Endothelial cell of umbilical vein (primary cell): Measurements from ENCODE around the gene TCF7. TPM values are rescaled to one million over a fixed set of nuclear protein-coding genes. Genes with fewer than 3 reads are reported as not detected.

Experiments used
- BruUV-seq: library from RNA; stranded (reverse); fragments of 400-500 nt; replicated peaks from 2 replicates; lab custom pipeline; 2021; lab: Mats Ljungman, UMichigan
- CTCF ChIA-PET: fragments of 300-600, 350-600 bp; sonication (Branson Sonifier 250); formaldehyde crosslinking; loops from one replicate; lab custom pipeline; 2021; ENCODE audit warnings: antibody characterized with exemption, inconsistent platforms; lab: Charles Lee
- POLR2A ChIA-PET: fragments of 300-600, 350-600 bp; sonication (Branson Sonifier 250); formaldehyde crosslinking; loops from one replicate; lab custom pipeline; 2021; ENCODE audit warnings: antibody characterized with exemption, inconsistent platforms; lab: Charles Lee
- DNase-seq: peaks from one replicate; pipeline ENCODE4 v3.0.0-alpha.2; 2011; ENCODE audit warnings: low read depth, low spot score
- FAIRE-seq: peaks from 2 replicates; lab custom pipeline; 2011; peaks lifted over from hg19 to GRCh38; lab: Jason Lieb, UNC
- H2AFZ ChIP-seq: 2 replicates; pipeline ENCODE4 v1.6.0; 2012; ENCODE audit warnings: low read depth, low read length, control low read depth, inconsistent platforms
- H3K27ac ChIP-seq: 2 replicates; pipeline ENCODE4 v1.5.1; 2011; ENCODE audit warnings: low read depth, mild to moderate bottlenecking, control low read depth, low read length, moderate library complexity; ENCODE audit not compliant: insufficient read depth
- H3K27me3 ChIP-seq, 2 experiments: 2 replicates each; pipeline versions ENCODE4 v1.6.0 to v1.6.1; 2011; ENCODE audit warnings: low read length in 2 of 2, mixed read lengths in 1 of 2; ENCODE audit not compliant: control insufficient read depth in 2 of 2, insufficient read depth in 2 of 2
- H3K36me3 ChIP-seq, 2 experiments: 2 replicates in 1 of 2; 3 replicates in 1 of 2; pipeline ENCODE4 v1.5.1; 2011; ENCODE audit warnings: low read length in 2 of 2, mild to moderate bottlenecking in 1 of 2, moderate library complexity in 1 of 2; ENCODE audit not compliant: control insufficient read depth in 2 of 2, insufficient read depth in 2 of 2; ENCODE audit errors: extremely low read depth in 1 of 2
- H3K4me1 ChIP-seq: 3 replicates; pipeline ENCODE4 v1.5.1; 2011; ENCODE audit warnings: mild to moderate bottlenecking, low read length; ENCODE audit not compliant: control insufficient read depth, insufficient read depth; ENCODE audit errors: extremely low read depth
- H3K4me2 ChIP-seq: 2 replicates; pipeline ENCODE4 v1.6.1; 2011; ENCODE audit warnings: low read length, control low read depth, mixed read lengths; ENCODE audit not compliant: insufficient read depth
- H3K4me3 ChIP-seq, 3 experiments: fragments of 200-600 bp in 1 of 3; sonication (generic), shearing (Covaris generic) in 1 of 3; replicated peaks in 1 of 3; 2 replicates each; pipeline ENCODE4 v1.5.1; 2011 to 2016; ENCODE audit warnings: control low read depth in 3 of 3, low read length in 3 of 3, mild to moderate bottlenecking in 2 of 3, inconsistent platforms in 1 of 3, low read depth in 1 of 3, moderate library complexity in 1 of 3; ENCODE audit not compliant: insufficient read depth in 1 of 3
- H3K79me2 ChIP-seq: 2 replicates; pipeline ENCODE4 v1.6.0; 2012; ENCODE audit warnings: low read length, inconsistent platforms; ENCODE audit not compliant: control insufficient read depth, insufficient read depth
- H3K9ac ChIP-seq: replicated peaks from 2 replicates; pipeline ENCODE3; 2011; ENCODE audit warnings: low read length, control low read depth; ENCODE audit not compliant: insufficient read depth; ENCODE audit errors: extremely low read depth
- H3K9me1 ChIP-seq: replicated peaks from 3 replicates; pipeline ENCODE4 v1.6.0; 2011; ENCODE audit warnings: mild to moderate bottlenecking, low read length; ENCODE audit not compliant: control insufficient read depth, insufficient read depth; ENCODE audit errors: extremely low read depth
- H3K9me3 ChIP-seq: replicated peaks from 2 replicates; pipeline ENCODE4 v1.5.1; 2012; ENCODE audit warnings: low read length, inconsistent platforms; ENCODE audit not compliant: control insufficient read depth, insufficient read depth
- H4K20me1 ChIP-seq: replicated peaks from 2 replicates; pipeline ENCODE3; 2011; ENCODE audit warnings: mild to moderate bottlenecking, low read length; ENCODE audit not compliant: control insufficient read depth, insufficient read depth; ENCODE audit errors: extremely low read depth
- CTCF ChIP-seq, 2 donors: IDR thresholded peaks; 1 replicate in 1 of 2; 2 replicates in 1 of 2; pipeline ENCODE4 v1.5.1; 2011; ENCODE audit warnings: low read length in 2 of 2, mild to moderate bottlenecking in 2 of 2, moderate library complexity in 2 of 2, control low read depth in 1 of 2, inconsistent platforms in 1 of 2, low read depth in 1 of 2; ENCODE audit not compliant: insufficient read depth in 1 of 2; ENCODE audit errors: extremely low read depth in 1 of 2
- EZH2 ChIP-seq: IDR thresholded peaks from 2 replicates; pipeline ENCODE4 v1.6.1; 2012; ENCODE audit warnings: borderline replicate concordance, low read depth, mild to moderate bottlenecking, moderate library complexity, low read length, inconsistent platforms; ENCODE audit not compliant: severe bottlenecking
- FOS ChIP-seq: IDR thresholded peaks from 2 replicates; pipeline ENCODE4 v1.6.1; 2011; ENCODE audit warnings: mild to moderate bottlenecking, low read length, moderate library complexity, borderline replicate concordance; ENCODE audit not compliant: insufficient read depth
- GATA2 ChIP-seq: IDR thresholded peaks from 2 replicates; pipeline ENCODE4 v1.7.0; 2011; ENCODE audit warnings: low read depth, mild to moderate bottlenecking, moderate library complexity, mixed read lengths, low read length; ENCODE audit not compliant: insufficient read length, insufficient read depth
- JUN ChIP-seq: IDR thresholded peaks from 2 replicates; pipeline ENCODE4 v1.6.1; 2011; ENCODE audit warnings: borderline replicate concordance, low read depth; ENCODE audit not compliant: insufficient read length, insufficient read depth
- MAX ChIP-seq: IDR thresholded peaks from 2 replicates; pipeline ENCODE4 v1.6.1; 2011; ENCODE audit not compliant: insufficient read depth, insufficient read length
- MYC ChIP-seq: IDR thresholded peaks from one replicate; pipeline ENCODE4 v1.6.1; 2011; ENCODE audit warnings: mild to moderate bottlenecking, low read depth, low read length
- POLR2A ChIP-seq: IDR thresholded peaks from 2 replicates; pipeline ENCODE4 v1.6.1; 2012; ENCODE audit warnings: low read depth, mild to moderate bottlenecking, control low read depth, low read length
- POLR2AphosphoS5 ChIP-seq: IDR thresholded peaks from 2 replicates; pipeline ENCODE4 v1.6.1; 2012; ENCODE audit warnings: low read depth, mild to moderate bottlenecking, control low read depth, low read length, moderate library complexity; ENCODE audit not compliant: insufficient read depth
- dilution Hi-C: fragments of 300-500 bp; cut with MboI; formaldehyde crosslinking; loops from one replicate; pipeline ENCODE4 v1.15.0; 2019; ENCODE audit warnings: low sequenced_read_pairs; ENCODE audit not compliant: extremely low pct_ligation_motif_present
- intact Hi-C: fragments of 100-400 bp; cut with micrococcal nuclease; formaldehyde crosslinking; loops from one replicate; pipeline ENCODE4 v1.10.0; 2022
- polyA plus RNA-seq, 4 experiments: library from polyadenylated mRNA; depleted of rRNA in 3 of 4; stranded (reverse) in 3 of 4; unstranded in 1 of 4; fragments of >200 nt; gene quantifications; 2 replicates each; pipeline versions ENCODE4 v1.2.1 to v1.2.3, GENCODE V29; 2011 to 2012; ENCODE audit warnings: missing spikeins in 1 of 4
- total RNA-seq: library from RNA; stranded (reverse); gene quantifications from 2 replicates; pipeline ENCODE4 v1.2.3, GENCODE V29; 2021

Gene TCF7
- total and polyA plus RNA-seq, 2 donors (not counting 3 experiments of a cell fraction or from before 2014, with no cell fraction given), result 1.8 to 2.5 TPM

GRCh38 chr5:134077926-134078580 is 36.4 kb upstream of the TCF7 start:
- Histone ChIP-seq H3K27ac (no peak overlapping the region), H2AFZ (no peak overlapping the region), H3K79me2 (no peaks in the 10 kb centered on the region), H4K20me1 (no peaks in the 10 kb centered on the region), H3K4me1 (no peaks in the 10 kb centered on the region), H3K9me3 (no peaks in the 10 kb centered on the region), H3K27me3 (peaks cover 2 to 5% of the 10 kb centered on the region in 2 experiments), H3K4me3 (no peak overlapping the region), H3K9ac (no peak overlapping the region), H3K36me3 (no peaks in the 10 kb centered on the region), H3K9me1 (no peaks in the 10 kb centered on the region), H3K4me2 (no peak overlapping the region)
- intact Hi-C loops (no loop called here), dilution Hi-C loops (no loop called here)
- BruUV-seq, result no TSS peak
- TF ChIP-seq GATA2 (no peak), JUN (no peak), MAX (no peak), EZH2 (no peak), FOS (no peak), POLR2AphosphoS5 (no peak), MYC (no peak), POLR2A (no peak), CTCF (IDR thresholded peaks at IDR 0.05; ENCODE audit: extremely low read depth in 1 of 2, insufficient read depth in 1 of 2, low read depth in 1 of 2, low read length in 2 of 2) (no peak)
- ChIA-PET POLR2A (interaction anchor here (0.5 kb wide), 1 partner anchor 42 kb away, joined by 7 read pairs; no protein-coding TSS in a partner anchor), CTCF (interaction anchor here (1.0 to 3.2 kb wide), 3 partner anchors 33 to 38 kb away, joined by 3 to 24 read pairs (median 4); no protein-coding TSS in a partner anchor)
- FAIRE-seq (no peak), DNase-seq (no peak)
